ENCODE measurements around the gene GNAS. TPM values are rescaled to one million over a fixed set of nuclear protein-coding genes. Genes with fewer than 3 reads are reported as not detected.

Gene GNAS
- total RNA-seq, 1 donor from 2014 or later, result 663 TPM

- TF ChIP-seq CTCF (IDR thresholded peaks at IDR 0.05), result no peak
Measured at GRCh38 chr20:58911970-58912369, 59.5 kb downstream of the GNAS start.

GRCh38 chr20:58913079-58913478, 60.6 kb downstream of the GNAS start:
- Histone ChIP-seq H3K4me1 (peaks cover 5 to 14% of the 10 kb centered on the region in 2 donors), H3K9me3 (no peaks in the 10 kb centered on the region), H3K4me3 (no peak overlapping the region), H3K36me3 (peaks cover 34 to 39% of the 10 kb centered on the region in 2 donors), H3K27ac (peak overlapping the region in 1 of 2 donors; percentile 6), H3K27me3 (no peaks in the 10 kb centered on the region)
- no peak for TF ChIP-seq CTCF (IDR thresholded peaks at IDR 0.05)
- intact Hi-C loops (cut with DNase I), result no loop called here
- DNase-seq (ENCODE audit: low spot score in 2 of 2), result no peak

More at GRCh38 chr20:58911970-58912369, 59.5 kb downstream of the GNAS start:
- H3K4me1 ChIP-seq, result peaks cover 11 to 20% of the 10 kb centered on the region in 2 donors
- DNase-seq (ENCODE audit: low spot score in 2 of 2), result no peak
- peaks cover 34 to 39% of the 10 kb centered on the region in 2 donors for H3K36me3 ChIP-seq
- H3K4me3 ChIP-seq, result no peak overlapping the region
- peak overlapping the region in 1 of 2 donors; percentile 6 for H3K27ac ChIP-seq
- H3K9me3 ChIP-seq, result no peaks in the 10 kb centered on the region
- H3K27me3 ChIP-seq, result no peaks in the 10 kb centered on the region
- intact Hi-C loops (cut with DNase I), result no loop called here

GRCh38 chr20:58918621-58919020, 66.1 kb downstream of the GNAS start:
- Histone ChIP-seq H3K9me3 (no peaks in the 10 kb centered on the region), H3K27ac (no peak overlapping the region), H3K4me3 (no peak overlapping the region), H3K36me3 (no peaks in the 10 kb centered on the region), H3K4me1 (no peaks in the 10 kb centered on the region), H3K27me3 (no peaks in the 10 kb centered on the region)
- intact Hi-C loops (cut with DNase I), result no loop called here
- TF ChIP-seq CTCF (IDR thresholded peaks at IDR 0.05), result no peak
- no peak for DNase-seq (ENCODE audit: low spot score in 2 of 2)

GRCh38 chr20:58921564-58921963, 69.0 kb downstream of the GNAS start:
- TF ChIP-seq CTCF (IDR thresholded peaks at IDR 0.05), result no peak
- intact Hi-C loops (cut with DNase I), result no loop called here
- DNase-seq (ENCODE audit: low spot score in 2 of 2), result no peak
- Histone ChIP-seq H3K27me3 (no peaks in the 10 kb centered on the region), H3K36me3 (no peaks in the 10 kb centered on the region), H3K27ac (no peak overlapping the region), H3K4me1 (no peaks in the 10 kb centered on the region), H3K9me3 (no peaks in the 10 kb centered on the region), H3K4me3 (no peak overlapping the region)

- Histone ChIP-seq H3K27ac (no peak overlapping the region), H3K36me3 (no peaks in the 10 kb centered on the region), H3K9me3 (no peaks in the 10 kb centered on the region), H3K27me3 (no peaks in the 10 kb centered on the region), H3K4me3 (no peak overlapping the region), H3K4me1 (no peaks in the 10 kb centered on the region)
- TF ChIP-seq CTCF (IDR thresholded peaks at IDR 0.05), result no peak
- no peak for DNase-seq (ENCODE audit: low spot score in 2 of 2)
- intact Hi-C loops (cut with DNase I), result no loop called here
Measured at GRCh38 chr20:58922036-58922435, 69.5 kb downstream of the GNAS start.

- Histone ChIP-seq H3K9me3 (no peaks in the 10 kb centered on the region), H3K36me3 (no peaks in the 10 kb centered on the region), H3K4me1 (no peaks in the 10 kb centered on the region), H3K27ac (no peak overlapping the region), H3K4me3 (no peak overlapping the region), H3K27me3 (no peaks in the 10 kb centered on the region)
- no peak for TF ChIP-seq CTCF (IDR thresholded peaks at IDR 0.05)
- intact Hi-C loops (cut with DNase I), result no loop called here
- no peak for DNase-seq (ENCODE audit: low spot score in 2 of 2)
Measured at GRCh38 chr20:58923117-58923712, 70.7 kb downstream of the GNAS start.

Measured in ascending aorta (tissue), 2 donors.